Naive thymus-derived CD4-positive, alpha-beta T cell (primary cell): ENCODE results near the gene STOX1. TPM values are rescaled to one million over a fixed set of nuclear protein-coding genes. Genes with fewer than 3 reads are reported as not detected.
"Not testable (repeated sequence)": the region's sequence is repeated elsewhere in the genome, so short reads cannot be mapped to it uniquely, and the experiment has no call there.

Source experiments
- ATAC-seq: fragments of 150-1000 bp; cut with Tn5 transposase; 2 replicates; pipeline ENCODE4 v1.10.0; 2021; ENCODE audit warnings: mild to moderate bottlenecking, moderate library complexity
- CTCF ChIA-PET: fragments of 350-600 bp; sonication (Branson Sonifier 250); formaldehyde crosslinking; loops from one replicate; lab custom pipeline; 2021; ENCODE audit warnings: antibody characterized with exemption; lab: Charles Lee
- POLR2A ChIA-PET: fragments of 350-600 bp; sonication (Branson Sonifier 250); formaldehyde crosslinking; loops from one replicate; lab custom pipeline; 2021; ENCODE audit warnings: antibody characterized with exemption, inconsistent platforms; lab: Charles Lee
- DNase-seq, 9 donors: peaks; one replicate each; pipeline versions ENCODE4 v3.0.0 to v3.0.0-alpha.2; 2020 to 2022; ENCODE audit warnings: mixed read lengths in 1 of 9
- H3K27ac ChIP-seq: one replicate; pipeline ENCODE4 v1.7.0; 2013; ENCODE audit warnings: mild to moderate bottlenecking, low read depth, low read length, moderate library complexity
- H3K27me3 ChIP-seq, 2 donors: one replicate each; pipeline ENCODE4 v1.7.0; 2013; ENCODE audit warnings: low read length in 2 of 2, mild to moderate bottlenecking in 2 of 2, moderate library complexity in 2 of 2; ENCODE audit not compliant: control insufficient read depth in 2 of 2, insufficient read depth in 2 of 2
- H3K36me3 ChIP-seq, 3 experiments: 1 replicate in 2 of 3; 2 replicates in 1 of 3; pipeline ENCODE4 v1.7.0; 2013; ENCODE audit warnings: low read length in 3 of 3, mild to moderate bottlenecking in 3 of 3, moderate library complexity in 1 of 3; ENCODE audit not compliant: insufficient read depth in 3 of 3, control insufficient read depth in 2 of 3
- H3K4me1 ChIP-seq, 2 donors: one replicate each; pipeline ENCODE4 v1.7.0; 2013; ENCODE audit warnings: low read length in 2 of 2, mild to moderate bottlenecking in 2 of 2, moderate library complexity in 1 of 2; ENCODE audit not compliant: control insufficient read depth in 2 of 2, insufficient read depth in 2 of 2
- H3K4me3 ChIP-seq: 2 replicates; pipeline ENCODE4 v1.7.0; 2013; ENCODE audit warnings: mild to moderate bottlenecking, low read length
- H3K9me3 ChIP-seq, 3 experiments: 1 replicate in 2 of 3; 2 replicates in 1 of 3; pipeline ENCODE4 v1.7.0; 2013; ENCODE audit warnings: low read length in 3 of 3; ENCODE audit not compliant: control insufficient read depth in 2 of 3
- H3K27ac Mint-ChIP-seq, 9 donors: one replicate each; pipeline ENCODE4 v1.8.0; 2020 to 2022; ENCODE audit warnings: mixed read lengths in 9 of 9, mild to moderate bottlenecking in 8 of 9, moderate library complexity in 5 of 9, inconsistent platforms in 2 of 9
- H3K27me3 Mint-ChIP-seq, 5 donors: one replicate each; pipeline ENCODE4 v1.8.0; 2021 to 2022; ENCODE audit warnings: mixed read lengths in 5 of 5, mild to moderate bottlenecking in 1 of 5
- H3K36me3 Mint-ChIP-seq, 5 donors: one replicate each; pipeline ENCODE4 v1.8.0; 2020 to 2022; ENCODE audit warnings: mixed read lengths in 5 of 5, mild to moderate bottlenecking in 3 of 5, inconsistent platforms in 1 of 5
- H3K4me1 Mint-ChIP-seq, 7 donors: one replicate each; pipeline ENCODE4 v1.8.0; 2020 to 2022; ENCODE audit warnings: mixed read lengths in 7 of 7, mild to moderate bottlenecking in 3 of 7, inconsistent platforms in 1 of 7
- H3K4me3 Mint-ChIP-seq, 10 donors: one replicate each; pipeline ENCODE4 v1.8.0; 2020 to 2022; ENCODE audit warnings: mild to moderate bottlenecking in 10 of 10, mixed read lengths in 10 of 10, moderate library complexity in 6 of 10, inconsistent platforms in 2 of 10
- H3K9me3 Mint-ChIP-seq, 11 donors: one replicate each; pipeline ENCODE4 v1.8.0; 2020 to 2022; ENCODE audit warnings: mixed read lengths in 11 of 11, mild to moderate bottlenecking in 4 of 11, inconsistent platforms in 1 of 11, moderate library complexity in 1 of 11
- intact Hi-C, 2 donors: fragments of 100-400 bp; cut with micrococcal nuclease; formaldehyde crosslinking; loops; one replicate each; pipeline ENCODE4 v1.15.1; 2023
- polyA plus RNA-seq, 2 donors: library from polyadenylated mRNA; unstranded; fragments of 300-500 nt; fragmentation: Illumina TruSeq; gene quantifications; one replicate each; pipeline ENCODE4 v1.2.3, GENCODE V29; 2021
- total RNA-seq, 6 experiments: library from RNA in 5 of 6; stranded (reverse) in 5 of 6; gene quantifications; 1 replicate in 5 of 6; 2 replicates in 1 of 6; pipeline ENCODE4 v1.2.3 and lab custom pipeline; 2021 to 2026

STOX1 gene
- total and polyA plus RNA-seq, 7 experiments from 2014 or later = 0.29 to 1.4 (median 0.79) TPM

GRCh38 chr10:68864611-68865010 is 37.3 kb downstream of the STOX1 start:
- CTCF ChIA-PET = no interaction called here

GRCh38 chr10:68868173-68868572 is 40.8 kb downstream of the STOX1 start:
- DNase-seq, H3K27me3 Mint-ChIP-seq, intact Hi-C loops: not testable (repeated sequence)

More at GRCh38 chr10:68864611-68865010, 37.3 kb downstream of the STOX1 start:
- H3K4me3 Mint-ChIP-seq = no peak overlapping the region
- H3K27ac Mint-ChIP-seq = no peak overlapping the region
- Histone ChIP-seq H3K27ac (no peak overlapping the region), H3K4me1 (no peaks in the 10 kb centered on the region), H3K27me3 (no peaks in the 10 kb centered on the region), H3K9me3 (peaks cover 0 to 17% (median 0%) of the 10 kb centered on the region in 3 experiments), H3K4me3 (no peak overlapping the region), H3K36me3 (no peaks in the 10 kb centered on the region)
- no peaks in the 10 kb centered on the region for H3K27me3 Mint-ChIP-seq
- ATAC-seq (no peak), DNase-seq (no peak)
- POLR2A ChIA-PET = no interaction called here
- peaks cover 0 to 32% (median 18%) of the 10 kb centered on the region in 11 donors for H3K9me3 Mint-ChIP-seq
- peaks cover 4 to 21% (median 14%) of the 10 kb centered on the region in 5 donors for H3K36me3 Mint-ChIP-seq
- peaks cover 0 to 4% (median 0%) of the 10 kb centered on the region in 7 donors for H3K4me1 Mint-ChIP-seq
- intact Hi-C loops = no loop called here

GRCh38 chr10:68869623-68870022 is 42.3 kb downstream of the STOX1 start:
- Mint-ChIP-seq H3K27me3 (no peaks in the 10 kb centered on the region), H3K36me3 (peaks cover 0 to 7% (median 6%) of the 10 kb centered on the region in 5 donors), H3K4me3 (no peak overlapping the region), H3K27ac (peak overlapping the region in 3 of 9 donors; percentile 6 to 79 (median 18)), H3K4me1 (peaks cover 4 to 13% (median 7%) of the 10 kb centered on the region in 7 donors), H3K9me3 (peaks cover 0 to 13% (median 0%) of the 10 kb centered on the region in 11 donors)
- DNase-seq (no peak), ATAC-seq (no peak)
- H3K27ac ChIP-seq = no peak overlapping the region
- no peaks in the 10 kb centered on the region for H3K4me1 ChIP-seq
- no peak overlapping the region for H3K4me3 ChIP-seq
- H3K27me3 ChIP-seq = no peaks in the 10 kb centered on the region
- no peaks in the 10 kb centered on the region for H3K36me3 ChIP-seq
- POLR2A ChIA-PET = no interaction called here
- no peaks in the 10 kb centered on the region for H3K9me3 ChIP-seq
- intact Hi-C loops = no loop called here
- CTCF ChIA-PET = no interaction called here

More at GRCh38 chr10:68868173-68868572, 40.8 kb downstream of the STOX1 start:
- POLR2A ChIA-PET, H3K36me3 ChIP-seq, H3K27me3 ChIP-seq, CTCF ChIA-PET, H3K4me3 ChIP-seq, H3K27ac Mint-ChIP-seq, H3K9me3 ChIP-seq, H3K4me3 Mint-ChIP-seq, ATAC-seq, H3K36me3 Mint-ChIP-seq, H3K27ac ChIP-seq, H3K4me1 ChIP-seq: not testable (repeated sequence)
- peaks cover 0 to 13% (median 0%) of the 10 kb centered on the region in 11 donors for H3K9me3 Mint-ChIP-seq
- peaks cover 4 to 13% (median 7%) of the 10 kb centered on the region in 7 donors for H3K4me1 Mint-ChIP-seq

- intact Hi-C loops = no loop called here
- Histone ChIP-seq H3K27ac (no peak overlapping the region), H3K9me3 (no peaks in the 10 kb centered on the region), H3K4me1 (no peaks in the 10 kb centered on the region), H3K4me3 (no peak overlapping the region), H3K27me3 (no peaks in the 10 kb centered on the region), H3K36me3 (no peaks in the 10 kb centered on the region)
- Mint-ChIP-seq H3K27me3 (no peaks in the 10 kb centered on the region), H3K36me3 (peaks cover 0 to 7% (median 5%) of the 10 kb centered on the region in 5 donors), H3K9me3 (peaks cover 0 to 13% (median 0%) of the 10 kb centered on the region in 11 donors), H3K4me1 (peaks cover 4 to 13% (median 7%) of the 10 kb centered on the region in 7 donors), H3K4me3 (no peak overlapping the region), H3K27ac (peak overlapping the region in 4 of 9 donors; percentile 12 to 64 (median 30))
- POLR2A ChIA-PET = no interaction called here
- CTCF ChIA-PET = no interaction called here
- ATAC-seq (no peak), DNase-seq (no peak)
These were observed 42.7 kb downstream of the STOX1 start for GRCh38 chr10:68870061-68870460.

GRCh38 chr10:68870545-68871104 is 43.3 kb downstream of the STOX1 start:
- ChIA-PET POLR2A (no interaction called here), CTCF (no interaction called here)
- Mint-ChIP-seq H3K4me1 (peaks cover 4 to 13% (median 7%) of the 10 kb centered on the region in 7 donors), H3K4me3 (no peak overlapping the region), H3K27ac (peak overlapping the region in 5 of 9 donors; percentile 12 to 64 (median 37)), H3K9me3 (peaks cover 0 to 13% (median 0%) of the 10 kb centered on the region in 11 donors), H3K27me3 (no peaks in the 10 kb centered on the region), H3K36me3 (peaks cover 0 to 7% (median 5%) of the 10 kb centered on the region in 5 donors)
- Histone ChIP-seq H3K27ac (no peak overlapping the region), H3K4me1 (no peaks in the 10 kb centered on the region), H3K36me3 (no peaks in the 10 kb centered on the region), H3K9me3 (no peaks in the 10 kb centered on the region), H3K27me3 (no peaks in the 10 kb centered on the region), H3K4me3 (no peak overlapping the region)
- DNase-seq (peak in 7 of 9 donors; percentile 2 to 50 (median 22)), ATAC-seq (peak; percentile 65)
- intact Hi-C loops = no loop called here

- no peaks in the 10 kb centered on the region for H3K9me3 ChIP-seq
- no peaks in the 10 kb centered on the region for H3K36me3 ChIP-seq
- DNase-seq (no peak), ATAC-seq (no peak)
- ChIA-PET CTCF (no interaction called here), POLR2A (no interaction called here)
- Mint-ChIP-seq H3K4me3 (no peak overlapping the region), H3K27ac (peak overlapping the region in 3 of 9 donors; percentile 12 to 57 (median 45)), H3K36me3 (peaks cover 0 to 7% (median 5%) of the 10 kb centered on the region in 5 donors), H3K4me1 (peaks cover 4 to 13% (median 7%) of the 10 kb centered on the region in 7 donors), H3K27me3 (no peaks in the 10 kb centered on the region), H3K9me3 (peaks cover 0 to 13% (median 0%) of the 10 kb centered on the region in 11 donors)
- intact Hi-C loops = no loop called here
- no peaks in the 10 kb centered on the region for H3K4me1 ChIP-seq
- H3K27ac ChIP-seq = no peak overlapping the region
- H3K27me3 ChIP-seq = no peaks in the 10 kb centered on the region
- no peak overlapping the region for H3K4me3 ChIP-seq
These were observed 43.9 kb downstream of the STOX1 start for GRCh38 chr10:68871105-68871711.
